ENCODE data around the gene RUFY1.
"Not testable (repeated sequence)": the region's sequence is repeated elsewhere in the genome, so short reads cannot be mapped to it uniquely, and the experiment has no call there.

Gene RUFY1

DNA sequence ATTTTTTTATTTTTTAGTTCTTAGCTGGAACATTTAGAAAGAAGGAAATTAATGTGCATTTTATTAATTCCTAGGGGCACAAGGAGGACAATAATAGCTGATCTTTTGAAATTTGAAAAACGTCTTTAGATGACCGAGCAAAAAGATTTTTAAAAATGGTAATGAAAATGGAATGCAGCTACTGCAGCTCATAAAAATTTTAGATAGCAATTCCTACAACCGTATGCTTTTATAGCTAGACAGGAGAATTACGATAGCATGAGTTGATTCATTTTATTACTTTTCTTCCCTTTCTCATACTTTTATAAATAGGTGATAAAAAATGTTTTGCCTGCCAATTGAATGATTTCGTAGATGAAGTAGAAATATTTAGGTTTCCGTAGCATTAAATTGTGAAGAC, 13.7 kb upstream of the RUFY1 start:
- DNase-seq: no peak

DNA sequence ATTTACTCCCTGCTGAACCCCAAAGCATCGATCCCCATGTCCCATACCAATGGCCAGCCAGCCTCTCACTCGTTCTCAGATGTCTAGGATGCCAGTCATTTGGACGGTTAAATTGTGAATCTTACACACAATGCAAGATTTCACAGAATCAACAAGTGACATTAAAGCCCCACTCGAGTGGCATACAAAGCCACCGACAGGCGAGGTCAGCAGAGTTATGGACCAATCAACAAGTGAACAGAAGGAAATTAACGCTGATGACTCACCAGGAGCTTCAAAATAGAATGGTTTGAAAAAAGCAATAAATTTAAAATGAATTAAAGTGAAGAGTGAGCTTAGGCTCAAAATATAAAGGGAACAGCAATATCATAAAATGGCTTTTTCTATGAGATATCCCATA, 8.2 kb upstream of the RUFY1 start:
- no peak for DNase-seq

DNA sequence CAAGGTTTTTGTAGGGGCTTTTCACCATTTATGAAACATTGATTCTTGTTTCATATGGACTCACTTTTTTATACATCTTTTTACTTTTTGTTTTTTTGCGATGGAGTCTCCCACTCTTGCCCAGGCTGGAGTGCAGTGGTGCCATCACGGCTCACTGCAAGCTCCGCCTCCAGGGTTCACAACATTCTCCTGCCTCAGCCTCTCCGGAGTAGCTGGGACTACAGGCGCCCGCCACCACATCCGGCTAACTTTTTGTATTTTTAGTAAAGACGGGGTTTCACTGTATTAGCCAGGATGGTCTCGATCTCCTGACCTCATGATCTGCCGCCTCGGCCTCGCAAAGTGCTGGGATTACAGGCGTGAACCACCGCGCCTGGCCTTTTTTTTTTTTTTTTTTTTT, 7.1 kb upstream of the RUFY1 start:
- DNase-seq: not testable (repeated sequence)

DNA sequence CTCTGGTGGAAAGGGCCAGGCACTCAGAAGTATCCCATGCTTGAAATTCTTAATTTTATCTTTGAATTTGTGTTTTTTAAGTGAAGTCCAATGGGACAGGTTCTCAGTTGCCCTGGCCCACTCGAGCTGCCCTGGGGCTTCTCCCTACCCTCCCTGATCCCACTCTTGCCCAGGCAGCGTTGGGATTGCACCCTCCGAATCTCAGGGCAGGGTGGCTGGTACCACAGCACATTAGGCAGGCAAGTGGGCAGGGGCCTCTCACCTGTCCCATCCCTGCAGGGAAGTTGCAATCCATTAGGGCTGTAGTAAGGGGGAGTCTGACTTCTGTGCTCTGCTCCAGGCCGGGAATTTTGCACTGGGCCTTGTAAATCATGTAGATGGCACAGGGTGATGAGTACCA, 2.7 kb downstream of the RUFY1 start:
- no peak for DNase-seq

DNA sequence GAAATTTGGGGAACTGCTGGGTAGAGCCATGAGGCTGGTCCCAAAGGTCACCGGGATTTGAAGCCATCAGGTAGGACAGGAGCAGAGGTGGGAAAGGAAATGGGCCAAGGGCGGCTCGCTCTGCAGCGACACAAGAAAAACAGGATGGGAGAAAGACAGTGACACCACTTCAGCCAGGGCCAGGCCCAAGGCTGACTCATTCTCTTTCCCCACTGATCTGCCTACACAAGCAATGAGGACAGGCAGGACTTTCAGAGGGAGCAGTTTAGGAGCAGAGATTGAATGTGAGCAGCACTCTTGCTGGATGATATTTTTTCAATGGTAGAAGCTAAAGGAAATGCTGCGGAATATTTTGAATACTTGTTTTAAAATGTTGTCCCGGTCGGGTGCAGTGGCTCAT, 3.5 kb downstream of the RUFY1 start:
- DNase-seq: no peak

DNA sequence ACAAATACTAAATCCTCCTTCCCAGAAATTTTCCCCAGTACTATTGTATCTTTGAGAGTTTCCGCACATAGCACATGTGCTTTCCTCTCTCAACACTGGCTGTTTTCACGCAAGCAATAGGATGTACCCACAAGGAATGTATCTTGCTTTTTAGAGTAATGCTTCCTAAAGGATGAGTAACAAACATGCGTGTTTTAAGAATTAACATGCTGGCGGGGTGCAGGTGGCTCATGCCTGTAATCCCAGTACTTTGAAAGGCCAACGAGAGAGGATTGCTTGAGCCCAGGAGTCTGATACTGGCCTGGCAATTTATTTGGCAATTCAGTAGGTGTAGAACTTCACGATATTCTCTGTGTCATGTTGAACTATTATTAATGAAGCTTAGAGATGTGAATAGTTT, 4.6 kb downstream of the RUFY1 start:
- no peak for DNase-seq

DNA sequence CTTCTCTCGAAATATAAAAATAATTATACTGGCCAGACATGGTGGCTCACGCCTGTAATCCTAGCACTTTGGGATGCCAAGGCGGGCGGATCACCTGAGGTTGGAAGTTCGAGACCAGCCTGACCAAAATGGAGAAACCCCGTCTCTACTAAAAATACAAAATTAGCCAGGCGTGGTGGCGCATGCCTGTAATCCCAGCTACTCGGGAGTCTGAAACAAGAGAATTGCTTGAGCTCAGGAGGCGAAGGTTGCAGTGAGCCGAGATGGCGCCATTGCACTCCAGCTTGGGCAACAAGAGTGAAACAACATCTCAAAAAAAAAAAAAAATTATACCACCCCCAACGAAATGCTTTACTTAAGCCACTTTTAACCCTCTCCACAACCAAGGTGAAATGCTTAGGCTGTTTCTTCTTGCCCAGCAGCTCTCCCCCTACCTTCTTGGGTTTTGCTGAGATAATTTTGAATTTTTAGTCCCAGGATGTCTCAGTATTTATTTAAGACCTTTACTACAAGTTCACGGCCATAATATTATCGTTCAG, 8.0 kb downstream of the RUFY1 start:
- not testable (repeated sequence) for DNase-seq

DNA sequence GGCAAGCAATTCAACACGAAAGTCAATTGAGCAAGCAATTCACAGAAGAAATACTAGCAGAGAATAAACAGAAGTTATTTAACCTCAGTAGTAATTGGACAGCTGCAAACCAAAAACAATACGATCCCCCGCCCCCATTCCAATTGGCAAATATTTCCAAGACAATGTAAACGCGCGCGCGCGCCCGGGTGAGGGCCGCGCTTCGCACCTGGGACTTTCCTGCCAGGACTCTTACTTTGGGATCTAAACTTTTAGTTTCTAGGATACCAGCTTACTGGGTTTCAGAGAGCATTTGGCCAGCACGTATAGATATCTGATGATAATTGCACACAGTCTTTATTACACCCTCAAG, 8.6 kb downstream of the RUFY1 start:
- no peak for DNase-seq

DNA sequence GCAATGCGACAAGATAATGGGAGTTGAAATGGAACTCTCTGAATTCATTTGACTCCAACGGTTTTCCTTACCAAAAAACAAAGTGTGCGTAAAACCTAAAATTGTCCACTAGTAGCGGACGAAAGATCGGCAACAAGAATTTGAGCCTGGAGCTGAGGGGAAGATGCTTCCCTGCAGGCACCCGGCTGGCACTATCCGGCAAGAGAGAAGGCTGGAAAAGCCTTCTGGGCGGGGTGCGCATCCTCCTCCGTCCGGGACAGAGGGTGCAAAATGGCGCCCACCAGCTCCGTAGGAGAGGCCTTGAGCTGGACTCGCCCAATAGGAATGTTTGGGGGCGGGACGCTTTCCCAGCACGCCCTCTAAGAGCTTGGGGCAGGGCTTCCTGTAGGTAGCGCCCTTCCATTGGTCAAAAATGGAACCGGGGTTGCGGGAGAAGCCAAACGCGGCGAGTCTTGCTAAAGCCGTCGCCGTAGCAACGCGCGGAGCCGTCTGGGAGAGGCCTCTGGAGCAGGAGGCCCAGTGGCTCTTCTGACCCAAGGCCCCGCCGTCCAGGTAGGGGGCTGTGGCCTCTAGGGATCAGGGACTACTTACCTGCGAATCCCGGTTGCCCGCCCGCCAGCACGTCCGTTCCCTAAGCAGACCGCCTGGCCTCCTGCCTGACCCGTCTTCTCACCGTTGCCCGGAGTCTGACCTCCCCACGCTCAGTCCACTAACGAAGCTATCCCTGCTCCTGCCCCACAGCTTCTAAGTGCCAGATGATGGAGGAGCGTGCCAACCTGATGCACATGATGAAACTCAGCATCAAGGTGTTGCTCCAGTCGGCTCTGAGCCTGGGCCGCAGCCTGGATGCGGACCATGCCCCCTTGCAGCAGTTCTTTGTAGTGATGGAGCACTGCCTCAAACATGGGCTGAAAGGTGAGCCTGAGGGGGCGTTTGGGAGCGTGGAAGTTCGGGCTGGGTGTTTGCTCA, 9.2 kb downstream of the RUFY1 start:
- DNase-seq: peak; percentile 91

DNA sequence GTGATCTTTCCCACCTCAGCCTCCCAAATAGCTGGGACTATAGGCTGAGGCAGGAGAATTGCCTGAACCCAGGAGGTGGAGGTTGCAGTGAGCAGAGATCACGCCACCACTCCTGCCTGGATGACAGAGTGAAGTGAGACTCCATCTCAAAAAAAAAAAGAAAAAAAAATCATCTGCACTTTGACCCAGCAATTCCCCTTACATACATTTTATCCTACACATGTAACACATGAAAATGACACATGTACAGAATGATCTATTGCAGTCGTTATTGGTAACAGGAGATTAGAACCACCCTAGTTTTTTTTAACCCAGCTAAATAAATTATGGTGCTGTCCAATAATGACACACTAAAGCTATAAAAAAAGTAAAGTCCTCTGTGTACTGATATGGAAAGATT, 14.2 kb downstream of the RUFY1 start:
- DNase-seq: no peak

DNA sequence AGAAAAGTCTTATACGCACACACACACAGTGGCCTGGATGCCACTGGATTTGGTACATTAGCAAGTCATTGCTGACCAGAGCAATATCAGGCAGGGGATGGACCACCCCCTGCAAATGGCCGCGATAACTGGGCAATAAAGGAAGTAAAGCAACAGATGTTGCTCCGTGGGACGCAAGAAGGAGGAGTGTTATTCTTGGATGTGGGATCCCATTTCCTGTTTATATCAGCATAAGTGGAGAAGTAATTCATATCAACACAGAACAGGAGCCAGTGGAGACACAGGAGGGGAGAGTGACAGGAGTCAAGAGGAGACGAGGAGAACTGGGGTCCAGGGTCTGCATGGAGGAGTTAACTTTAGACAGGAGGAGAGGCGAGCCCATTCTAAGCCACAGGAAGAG, 18.4 kb downstream of the RUFY1 start:
- DNase-seq: no peak

DNA sequence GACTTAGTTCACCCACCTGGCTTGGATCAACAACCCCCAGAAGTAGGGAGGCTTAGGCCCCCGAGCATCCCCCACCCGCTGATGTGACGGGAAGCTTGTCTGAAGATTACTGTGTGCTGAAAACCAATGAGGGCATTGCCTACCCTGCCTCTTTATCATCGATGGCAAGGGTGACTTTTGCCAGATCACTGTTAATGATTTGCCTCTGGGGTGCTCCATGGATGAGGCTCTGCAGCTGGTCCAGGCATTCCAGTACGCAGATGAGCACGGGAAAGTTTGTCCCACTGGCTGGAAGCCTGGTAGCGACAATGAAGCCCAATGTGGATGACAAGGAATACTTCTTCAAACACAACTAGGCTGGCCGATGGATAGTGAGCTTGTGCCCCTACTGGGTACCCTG, 22.0 kb downstream of the RUFY1 start:
- no peak for DNase-seq

DNA sequence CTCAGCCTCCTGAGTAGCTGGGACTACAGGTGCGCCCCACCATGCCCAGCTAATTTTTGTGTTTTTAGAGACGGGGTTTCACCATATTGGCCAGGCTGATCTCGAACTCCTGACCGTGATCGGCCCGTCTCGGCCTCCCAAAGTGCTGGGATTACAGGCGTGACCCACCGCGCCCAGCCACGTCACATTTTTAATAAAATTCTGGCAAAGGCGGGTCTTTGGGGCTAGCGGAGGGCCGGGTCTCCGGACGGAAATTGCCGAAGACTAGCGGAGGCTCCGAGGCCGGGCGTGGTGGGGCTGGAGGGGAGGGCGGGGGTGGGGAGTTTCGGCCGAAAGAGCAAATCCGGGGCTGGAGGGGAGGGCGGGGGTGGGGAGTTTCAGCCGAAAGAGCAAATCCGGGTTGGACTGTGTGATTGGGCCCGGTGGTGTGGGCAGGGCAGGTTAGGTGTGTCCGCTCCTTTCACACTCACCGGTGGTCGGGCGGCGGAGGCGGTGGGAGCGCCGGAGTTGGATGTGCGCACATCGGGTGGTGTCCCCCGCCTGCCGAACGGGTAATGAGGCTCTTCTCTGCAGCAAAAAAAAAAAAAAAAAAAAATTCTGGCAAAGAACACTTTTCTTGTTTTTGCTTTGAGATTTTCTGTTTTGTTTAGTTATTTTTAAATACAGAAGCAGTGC, 27.1 kb downstream of the RUFY1 start:
- no peak for DNase-seq

DNA sequence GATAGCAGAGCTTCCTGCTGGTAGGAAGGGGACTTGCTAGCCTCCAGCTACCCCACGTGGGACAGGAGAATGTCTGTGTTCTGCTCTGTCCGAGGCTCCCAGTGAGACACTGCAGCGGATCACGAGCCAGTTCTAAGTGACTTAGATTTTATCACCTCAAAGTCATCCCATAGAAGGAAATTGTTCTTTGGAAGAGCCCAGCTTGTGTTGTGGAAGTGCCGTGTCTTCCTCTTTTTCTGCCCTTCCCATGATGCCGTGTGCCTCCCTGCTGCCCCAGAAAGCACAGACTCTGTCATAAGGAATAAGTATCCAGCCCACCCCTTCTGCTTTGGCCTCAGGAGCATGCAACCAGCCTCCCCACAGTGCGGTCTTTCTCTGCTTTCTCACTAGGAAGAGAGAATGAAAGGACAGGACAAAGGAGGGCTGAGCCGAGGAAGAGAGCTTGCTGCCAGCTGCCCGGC, 35.6 kb downstream of the RUFY1 start:
- DNase-seq: no peak

DNA sequence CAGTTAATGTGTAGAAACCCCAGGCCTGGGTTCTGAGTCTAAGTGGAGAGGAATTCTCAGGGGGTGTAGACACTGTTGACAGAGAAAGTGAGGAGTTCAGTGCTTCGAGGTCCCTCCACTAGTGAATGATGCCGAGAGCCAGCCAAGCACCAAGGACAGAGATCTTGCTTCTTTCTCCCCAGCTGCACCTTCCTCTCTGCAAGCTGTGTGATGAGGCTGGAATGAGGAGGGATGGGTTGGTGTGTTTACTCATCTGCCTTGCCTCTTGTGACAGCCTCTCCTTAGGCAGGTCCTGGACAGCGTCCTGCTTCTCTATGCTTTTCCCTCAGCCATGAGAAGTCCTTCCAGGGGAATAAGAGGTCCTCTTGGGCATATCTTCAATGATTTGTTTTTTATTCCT, 37.8 kb downstream of the RUFY1 start:
- DNase-seq: no peak

DNA sequence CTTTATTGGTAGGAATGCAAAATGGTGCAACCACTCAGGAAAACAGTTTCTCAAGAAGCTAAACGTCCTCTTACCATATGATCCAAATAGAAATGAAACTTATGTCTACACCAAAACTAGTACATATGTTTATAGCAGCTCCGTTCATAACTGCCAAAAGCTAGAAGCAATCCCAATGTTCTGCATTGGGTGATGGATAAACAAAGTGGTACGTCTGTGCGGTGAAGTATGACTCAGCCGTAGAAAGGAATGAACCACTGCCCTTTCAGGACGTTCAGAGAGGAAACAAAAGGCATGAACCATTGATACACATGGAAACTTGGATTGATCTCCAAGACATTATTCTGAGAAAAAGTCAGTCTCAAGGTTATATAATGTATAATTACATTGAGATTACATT, 45.6 kb downstream of the RUFY1 start:
- no peak for DNase-seq

DNA sequence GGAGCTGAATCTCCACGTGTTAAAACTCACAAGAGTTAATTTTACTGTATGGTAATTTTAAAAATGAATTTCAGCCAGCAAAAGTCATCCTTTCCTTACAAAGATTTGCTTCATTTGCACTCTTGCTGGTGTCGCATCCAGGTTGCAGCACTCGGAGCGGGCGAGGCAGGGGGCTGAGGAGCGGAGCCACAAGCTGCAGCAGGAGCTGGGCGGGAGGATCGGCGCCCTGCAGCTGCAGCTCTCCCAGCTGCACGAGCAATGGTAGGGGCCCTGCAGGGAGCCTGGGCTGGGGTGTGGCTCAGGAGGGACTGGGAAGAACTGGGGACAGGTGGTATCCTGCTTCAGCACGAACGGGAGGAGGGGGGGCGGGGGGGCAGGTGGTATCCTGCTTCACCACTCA, 46.1 kb downstream of the RUFY1 start:
- peak; percentile 13 for DNase-seq

DNA sequence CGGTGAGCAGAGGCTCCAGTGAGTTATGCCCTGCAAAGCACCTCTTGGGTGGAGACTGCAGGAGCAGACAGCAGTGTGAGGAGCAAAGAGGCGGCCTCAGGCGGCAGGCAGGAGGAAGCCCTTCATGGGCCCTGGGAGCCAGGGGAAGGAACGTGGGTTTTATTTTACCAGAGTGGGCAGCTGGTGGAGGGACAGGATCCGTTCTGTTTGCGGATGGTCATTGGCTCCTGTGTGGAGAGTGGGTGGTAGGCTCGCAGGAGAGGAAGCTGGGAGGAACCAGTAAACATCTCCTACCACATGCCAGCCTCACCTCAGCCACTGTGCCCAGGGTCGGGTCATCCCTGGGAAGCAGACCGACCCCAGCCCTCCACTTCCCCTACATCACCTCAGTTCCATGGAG, 48.7 kb downstream of the RUFY1 start:
- DNase-seq: peak; percentile 38

DNA sequence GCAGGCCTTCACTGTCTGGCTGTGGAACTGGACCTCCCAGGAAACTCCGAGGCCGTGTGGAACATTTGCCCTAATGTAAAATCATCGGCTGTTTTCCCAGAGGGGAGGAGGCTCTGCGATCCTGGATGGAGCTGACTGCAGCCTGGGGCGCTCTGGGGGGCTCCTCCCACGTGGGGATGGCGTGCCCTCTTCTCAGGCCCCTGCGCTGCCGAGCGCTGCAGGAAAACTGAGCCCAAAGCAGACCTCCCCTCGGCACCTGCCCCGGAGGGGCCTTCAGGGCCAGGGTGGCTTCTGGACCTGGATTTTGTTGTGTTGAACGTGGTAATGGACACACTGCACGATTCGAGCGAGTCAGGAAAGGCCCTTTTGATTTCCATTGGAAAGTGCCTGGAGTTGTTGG, 49.2 kb downstream of the RUFY1 start:
- no peak for DNase-seq

DNA sequence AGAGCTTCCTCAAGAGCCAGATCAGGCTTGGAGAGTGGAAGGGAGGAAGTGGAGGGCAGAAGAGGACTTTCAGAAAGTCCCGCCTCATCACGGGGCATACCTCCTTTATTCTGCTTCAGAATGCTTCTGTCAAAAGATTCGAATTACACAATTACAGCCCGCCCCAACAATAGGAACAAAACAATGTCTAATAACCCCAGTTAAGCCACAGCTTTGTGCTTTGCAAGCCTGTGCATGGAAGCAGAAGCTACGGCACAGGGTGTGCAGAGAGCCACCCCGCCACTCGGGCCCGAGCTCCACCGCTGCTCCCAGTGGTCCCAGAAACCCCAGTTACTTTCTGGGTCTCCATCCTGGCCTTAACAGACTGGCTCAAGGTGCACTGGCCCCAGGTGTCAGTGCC, 49.6 kb downstream of the RUFY1 start:
- DNase-seq: no peak

DNA sequence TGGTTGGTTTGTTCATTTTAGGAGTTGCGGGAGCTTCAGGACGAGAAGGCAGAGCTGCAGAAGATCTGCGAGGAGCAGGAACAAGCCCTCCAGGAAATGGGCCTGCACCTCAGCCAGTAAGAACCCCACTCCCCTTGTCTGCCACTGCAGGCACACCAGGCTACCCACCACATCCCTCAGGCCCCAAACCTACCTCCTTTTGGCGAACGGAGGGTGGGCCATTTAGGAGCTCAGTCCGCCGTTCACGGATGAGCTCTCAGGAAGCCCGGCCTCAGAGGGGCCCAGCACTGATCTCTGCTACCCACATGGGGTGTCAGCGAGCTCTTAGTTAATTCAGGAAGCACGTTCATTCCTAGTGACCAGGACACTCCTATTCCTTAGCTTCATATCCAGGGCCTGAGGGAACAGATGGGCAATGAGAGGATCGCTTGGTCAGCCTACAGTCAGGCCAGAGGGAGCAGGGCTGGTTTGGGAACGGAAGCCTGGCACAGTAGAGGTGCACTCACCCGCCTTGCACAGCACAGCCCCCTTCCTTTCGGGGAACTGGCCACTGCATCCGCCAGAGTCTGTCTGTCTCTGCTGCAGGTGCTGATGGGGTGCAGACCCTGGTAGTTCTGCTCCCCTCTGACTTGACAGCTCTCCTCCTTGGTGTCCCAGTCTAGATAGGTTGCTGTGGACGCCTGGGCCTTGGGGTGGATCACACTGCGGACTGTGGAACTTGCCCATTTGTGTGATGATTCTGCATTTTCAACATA, 51.7 kb downstream of the RUFY1 start:
- DNase-seq: no peak

DNA sequence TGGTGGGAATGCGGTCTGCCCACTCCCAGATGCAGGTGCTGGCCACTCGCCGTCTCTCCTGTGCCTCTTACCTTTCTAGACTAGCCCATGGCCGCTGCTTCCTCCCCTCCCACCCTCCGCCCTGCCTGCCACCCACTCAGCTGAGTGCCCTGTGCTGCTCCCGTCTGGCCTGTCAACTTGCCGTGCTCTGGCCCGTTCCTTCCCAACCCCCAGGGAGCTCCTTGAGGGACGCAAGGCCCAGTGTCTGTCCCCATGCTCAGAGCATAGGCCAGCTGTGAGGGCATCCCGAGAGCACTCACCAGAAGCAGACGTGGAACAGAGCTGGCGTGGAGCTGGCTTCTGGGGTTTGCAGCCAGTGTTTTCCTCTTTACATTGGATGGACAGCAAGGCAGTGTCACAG, 53.0 kb downstream of the RUFY1 start:
- no peak for DNase-seq

Data from activated CD8-positive, alpha-beta memory T cell treated with anti-CD3 and anti-CD28 coated beads, Interleukin-2, amount 50 U/mL, for 48 hours (primary cell).